Stimulated activated CD8-positive, alpha-beta memory T cell treated with anti-CD3 and anti-CD28 coated beads, Interleukin-7, amount 100 ng/mL, for 48 hours (primary cell): ENCODE results near the gene ZNF800.

ENCODE experiments used
- DNase-seq, 2 donors: peaks; one replicate each; pipeline ENCODE4 v3.0.0-alpha.2; 2020; ENCODE audit warnings: low read depth in 1 of 2; ENCODE audit errors: extremely low read depth in 1 of 2

The ZNF800 gene

GRCh38 chr7:127391591-127392181 is 822 bp downstream of the ZNF800 start:
- DNase-seq: peak in 1 of 2 donors; percentile 18

GRCh38 chr7:127390817-127391590 is 1.5 kb downstream of the ZNF800 start:
- no peak for DNase-seq

GRCh38 chr7:127390186-127390816 is 2.2 kb downstream of the ZNF800 start:
- no peak for DNase-seq

GRCh38 chr7:127389321-127389720 is 3.2 kb downstream of the ZNF800 start:
- DNase-seq: no peak

- DNase-seq: no peak
These were observed 4.5 kb downstream of the ZNF800 start for GRCh38 chr7:127387974-127388373.

GRCh38 chr7:127383123-127383835 is 9.2 kb downstream of the ZNF800 start:
- DNase-seq: no peak

- no peak for DNase-seq
These were observed 10.0 kb downstream of the ZNF800 start for GRCh38 chr7:127382301-127383085.

GRCh38 chr7:127380479-127380878 is 12.0 kb downstream of the ZNF800 start:
- DNase-seq: no peak

- no peak for DNase-seq
These were observed 12.9 kb downstream of the ZNF800 start for GRCh38 chr7:127379642-127380041.

- DNase-seq: no peak
These were observed 14.0 kb downstream of the ZNF800 start for GRCh38 chr7:127378537-127378936.

GRCh38 chr7:127377425-127377824 is 15.1 kb downstream of the ZNF800 start:
- no peak for DNase-seq

GRCh38 chr7:127375631-127376030 is 16.9 kb downstream of the ZNF800 start:
- no peak for DNase-seq

- DNase-seq: no peak
These were observed 24.8 kb downstream of the ZNF800 start for GRCh38 chr7:127367679-127368078.

- no peak for DNase-seq
These were observed 25.8 kb downstream of the ZNF800 start for GRCh38 chr7:127366680-127367079.

GRCh38 chr7:127365957-127366315 is 26.6 kb downstream of the ZNF800 start:
- DNase-seq: no peak

- no peak for DNase-seq
These were observed 27.1 kb downstream of the ZNF800 start for GRCh38 chr7:127365164-127365956.

GRCh38 chr7:127362364-127363027 is 30.0 kb downstream of the ZNF800 start:
- no peak for DNase-seq

- DNase-seq: no peak
These were observed 30.8 kb downstream of the ZNF800 start for GRCh38 chr7:127361736-127362135.

- no peak for DNase-seq
These were observed 33.5 kb downstream of the ZNF800 start for GRCh38 chr7:127359011-127359410.
